Fibroblast of the aortic adventitia (primary cell): ENCODE measurements around the gene POTEH. TPM values are rescaled to one million over a fixed set of nuclear protein-coding genes. Genes with fewer than 3 reads are reported as not detected.
"Not testable (repeated sequence)": the region's sequence is repeated elsewhere in the genome, so short reads cannot be mapped to it uniquely, and the experiment has no call there.

ENCODE experiments used
- DNase-seq: peaks from one replicate; pipeline ENCODE4 v3.0.0-alpha.2; 2010; ENCODE audit warnings: low read depth
- H3K4me3 ChIP-seq: 2 replicates; pipeline ENCODE4 v1.5.1; 2011; ENCODE audit warnings: low read depth, mild to moderate bottlenecking, control low read depth, low read length, moderate library complexity
- small RNA-seq: library from RNA; depleted of rRNA; stranded (forward); fragments of <200 nt; gene quantifications from one replicate; pipeline ENCODE3, GENCODE V24; 2012
- total RNA-seq: library from RNA; depleted of rRNA; stranded (reverse); fragments of >200 nt; gene quantifications from 2 replicates; pipeline ENCODE4 v1.2.3, GENCODE V29; 2012; ENCODE audit warnings: low replicate concordance

The POTEH gene
- total RNA-seq, 1 donor: not detected

DNA sequence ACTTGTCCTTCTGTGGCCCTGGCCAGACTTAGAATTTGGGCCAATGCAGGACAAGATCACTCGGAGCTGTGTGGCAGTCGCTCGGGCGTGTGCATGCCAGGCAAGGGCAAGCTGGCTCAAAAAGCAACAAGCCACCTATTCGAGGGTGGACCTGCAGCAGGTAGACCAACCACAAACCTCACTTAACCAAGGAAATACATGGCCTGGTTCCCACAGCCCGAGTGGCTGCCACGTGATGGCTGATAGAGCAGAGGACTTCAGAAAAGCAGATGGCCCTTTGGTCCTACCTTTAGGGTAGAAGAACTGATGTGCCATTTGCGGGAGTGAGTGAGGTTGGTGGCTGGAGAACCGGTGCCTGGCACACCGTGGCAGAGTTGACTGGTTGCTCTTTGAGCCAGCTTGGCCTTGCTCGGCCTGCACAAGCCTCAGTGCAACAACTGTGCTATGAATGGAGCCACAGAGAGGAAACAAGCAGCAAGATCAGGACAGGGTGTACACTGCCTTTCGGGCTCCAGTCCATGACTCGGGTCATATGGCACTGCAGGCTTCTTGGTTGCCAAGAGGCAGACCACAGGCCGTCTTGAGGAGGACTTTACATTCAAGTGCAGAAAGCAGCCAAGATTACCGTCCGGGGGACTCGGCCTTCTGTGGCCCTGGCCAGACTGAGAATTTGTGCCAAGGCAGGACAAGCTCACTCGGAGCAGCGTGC, 39.5 kb downstream of the POTEH start:
- DNase-seq, H3K4me3 ChIP-seq: not testable (repeated sequence)

DNA sequence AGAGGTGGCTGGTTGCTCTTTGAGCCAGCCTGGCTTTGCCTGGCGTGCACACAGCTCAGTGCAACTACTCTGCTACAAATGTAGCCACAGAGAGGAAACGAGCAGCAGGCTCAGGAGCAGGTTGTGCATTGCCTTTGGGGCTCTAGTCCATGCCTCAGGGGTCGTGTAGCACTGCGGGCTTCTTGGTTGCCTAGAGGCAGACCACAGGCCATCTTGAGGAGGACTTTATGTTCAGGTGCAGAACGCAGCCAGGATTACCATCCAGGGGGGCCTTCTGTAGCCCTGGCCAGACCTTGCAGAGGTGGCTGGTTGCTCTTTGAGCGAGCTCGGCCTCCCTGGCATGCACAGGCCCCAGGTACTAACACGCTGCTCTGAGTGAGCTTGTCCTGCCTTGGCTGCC, 41.2 kb downstream of the POTEH start:
- H3K4me3 ChIP-seq: not testable (repeated sequence)

GRCh38 chr22:15734411-15734810, 44.6 kb downstream of the POTEH start:
- DNase-seq, H3K4me3 ChIP-seq: not testable (repeated sequence)

More for the DNA sequence above, 41.2 kb downstream of the POTEH start:
- DNase-seq: not testable (repeated sequence)

DNA sequence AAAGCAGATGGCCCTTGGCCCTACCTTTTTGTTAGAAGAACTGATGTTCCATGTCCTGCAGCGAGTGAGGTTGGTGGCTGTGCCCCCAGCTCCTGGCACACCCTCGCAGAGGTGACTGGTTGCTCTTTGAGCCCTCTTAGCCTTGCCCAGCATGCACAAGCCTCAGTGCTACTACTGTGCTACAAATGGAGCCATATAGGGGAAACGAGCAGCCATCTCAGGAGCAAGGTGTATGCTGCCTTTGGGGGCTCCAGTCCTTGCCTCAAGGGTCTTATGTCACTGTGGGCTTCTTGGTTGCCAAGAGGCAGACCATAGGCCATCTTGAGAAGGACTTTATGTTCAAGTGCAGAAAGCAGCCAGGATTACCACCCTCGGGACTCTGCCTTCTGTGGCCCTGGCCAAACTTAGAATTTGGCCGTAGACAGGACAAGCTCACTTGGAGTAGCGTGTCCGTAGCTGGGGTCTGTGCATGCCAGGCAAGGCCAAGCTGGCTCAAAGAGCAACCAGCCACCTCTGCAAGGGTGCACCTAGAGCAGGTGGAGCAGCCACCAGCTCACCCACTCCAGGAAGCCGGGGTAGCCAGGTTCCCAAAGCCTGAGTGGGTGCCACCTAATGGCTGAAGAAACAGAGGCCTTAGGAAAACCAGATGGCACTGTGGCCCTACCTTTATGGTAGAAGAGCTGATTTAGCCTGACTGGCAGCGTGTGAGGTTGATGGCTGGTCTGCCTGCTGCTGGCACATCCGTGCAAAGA, 48.5 kb downstream of the POTEH start:
- not testable (repeated sequence) for H3K4me3 ChIP-seq, DNase-seq

DNA sequence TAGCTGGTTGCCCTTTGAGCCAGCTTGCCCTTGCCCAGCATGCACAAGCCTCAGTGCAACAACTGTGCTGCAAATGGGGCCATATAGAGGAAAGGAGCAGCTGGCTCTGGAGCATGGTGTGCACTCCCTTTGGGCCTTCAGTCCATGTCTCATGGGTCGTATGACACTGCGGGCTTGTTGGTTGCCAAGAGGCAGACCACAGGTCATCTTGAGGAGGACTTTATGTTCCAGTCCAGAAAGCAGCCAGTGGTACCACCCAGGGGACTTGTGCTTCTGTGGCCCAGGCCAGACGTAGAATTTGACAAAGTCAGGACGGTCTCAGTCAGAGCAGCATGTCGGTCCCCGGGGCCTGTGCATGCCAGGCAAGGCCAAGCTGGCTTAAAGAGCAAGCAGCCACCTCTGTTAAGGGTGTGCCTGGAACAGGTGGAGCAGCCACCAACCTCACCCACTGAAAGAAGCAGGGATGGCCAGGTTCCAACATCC, 49.1 kb downstream of the POTEH start:
- not testable (repeated sequence) for DNase-seq, H3K4me3 ChIP-seq

DNA sequence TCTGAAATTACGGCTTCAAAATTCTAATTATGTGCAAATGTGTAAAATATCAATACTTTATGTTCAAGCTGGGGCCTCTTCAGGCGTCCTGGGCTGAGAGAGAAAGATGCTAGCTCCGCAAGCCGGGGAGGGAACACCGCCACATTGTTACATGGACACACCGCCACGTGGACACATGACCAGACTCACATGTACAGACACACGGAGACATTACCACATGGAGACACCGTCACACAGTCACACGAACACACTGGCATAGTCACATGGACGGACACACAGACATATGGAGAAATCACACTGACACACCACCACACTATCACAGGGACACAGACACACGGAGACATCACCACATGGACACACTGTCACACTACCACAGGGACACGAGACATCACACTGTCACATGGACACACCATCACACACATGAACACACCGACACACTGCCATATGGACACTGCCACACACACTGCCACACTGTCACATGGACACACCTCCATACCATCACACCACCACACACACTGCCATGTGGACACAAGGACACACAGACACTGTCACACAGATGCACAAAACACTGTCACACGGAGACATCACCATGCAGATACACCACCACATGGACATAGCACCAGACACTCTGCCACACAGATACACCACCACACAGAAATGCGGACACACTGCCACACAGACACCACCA, 58.0 kb downstream of the POTEH start:
- H3K4me3 ChIP-seq, DNase-seq: not testable (repeated sequence)

- not testable (repeated sequence) for H3K4me3 ChIP-seq, DNase-seq
Measured at GRCh38 chr22:15749181-15749970, 59.5 kb downstream of the POTEH start.

DNA sequence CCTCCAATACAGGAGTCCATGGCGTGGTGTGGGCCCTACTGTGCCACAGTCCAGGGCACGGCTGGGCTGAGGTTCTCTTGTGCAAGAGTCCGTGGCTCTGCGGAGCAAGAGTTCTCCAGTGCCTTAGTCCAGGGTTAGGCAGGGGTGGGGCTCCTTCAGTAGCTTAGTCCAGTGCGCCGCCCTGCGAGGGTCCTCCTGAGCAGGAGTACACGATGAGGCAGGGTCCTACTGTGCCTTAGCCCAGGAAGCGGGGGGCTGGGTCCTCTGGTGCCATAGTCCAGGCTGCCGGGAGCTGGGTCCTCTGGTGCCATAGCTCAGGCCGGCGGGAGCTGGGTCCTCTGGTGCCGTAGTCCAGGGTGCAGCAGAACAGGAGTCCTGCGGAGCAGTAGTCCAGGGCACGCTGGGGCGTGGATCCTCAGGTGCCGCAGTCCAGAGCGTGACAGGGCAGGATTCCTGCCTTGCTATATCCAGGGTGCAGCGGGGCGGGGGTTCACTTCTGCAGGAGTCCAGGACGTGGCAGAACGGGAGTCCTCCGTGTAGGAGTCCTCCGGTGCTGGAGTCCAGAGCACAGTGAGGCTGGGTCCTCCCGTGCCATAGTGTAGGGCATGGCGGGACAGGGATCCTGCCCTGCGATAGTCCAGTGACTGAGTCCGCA, 69.7 kb downstream of the POTEH start:
- DNase-seq, H3K4me3 ChIP-seq: not testable (repeated sequence)

GRCh38 chr22:15760388-15761150, 70.7 kb downstream of the POTEH start:
- not testable (repeated sequence) for DNase-seq, H3K4me3 ChIP-seq

GRCh38 chr22:15761151-15761777, 71.4 kb downstream of the POTEH start:
- not testable (repeated sequence) for DNase-seq

GRCh38 chr22:15763559-15763958, 73.7 kb downstream of the POTEH start:
- not testable (repeated sequence) for H3K4me3 ChIP-seq, DNase-seq

More at GRCh38 chr22:15761151-15761777, 71.4 kb downstream of the POTEH start:
- H3K4me3 ChIP-seq: not testable (repeated sequence)

Small RNA genes within 50 kb of the gene (small RNA-seq; reads per million reads assigned to genes)
- not detected for gene RNU6-816P

Other genes starting within 250 kb of the POTEH start
- gene OR11H1, start 161.8 kb upstream of the POTEH start, total RNA-seq: not detected in 2 replicates